H9 (cell line): ENCODE results near the gene CD79B. TPM values are rescaled to one million over a fixed set of nuclear protein-coding genes. Genes with fewer than 3 reads are reported as not detected.

ENCODE experiments used
- DNase-seq: peaks from one replicate; pipeline ENCODE4 v3.0.0-alpha.2; 2017
- H2AFZ ChIP-seq: one replicate; pipeline ENCODE4 v1.6.1; 2013; ENCODE audit warnings: mild to moderate bottlenecking, low read length, control low read depth, moderate library complexity
- H2AK5ac ChIP-seq: 2 replicates; pipeline ENCODE4 v1.6.1; 2013; ENCODE audit warnings: low read length, control low read depth, mixed read lengths; ENCODE audit not compliant: insufficient read length
- H2BK120ac ChIP-seq: one replicate; pipeline ENCODE4 v1.6.1; 2013; ENCODE audit warnings: low read depth, mild to moderate bottlenecking, low read length, control low read depth, inconsistent platforms; ENCODE audit not compliant: poor library complexity, severe bottlenecking
- H2BK12ac ChIP-seq: 2 replicates; pipeline ENCODE4 v1.6.1; 2013; ENCODE audit warnings: low read length, control low read depth, mixed read lengths, low read depth; ENCODE audit not compliant: insufficient read length
- H2BK15ac ChIP-seq: 2 replicates; pipeline ENCODE4 v1.6.1; 2013; ENCODE audit warnings: low read depth, low read length, control low read depth
- H2BK20ac ChIP-seq: one replicate; pipeline ENCODE4 v1.6.1; 2013; ENCODE audit warnings: low read depth, mild to moderate bottlenecking, low read length, control low read depth, inconsistent platforms; ENCODE audit not compliant: poor library complexity, severe bottlenecking
- H2BK5ac ChIP-seq: 2 replicates; pipeline ENCODE4 v1.6.1; 2013; ENCODE audit warnings: low read length, control low read depth, mixed read lengths; ENCODE audit not compliant: insufficient read length
- H3K14ac ChIP-seq: 2 replicates; pipeline ENCODE4 v1.6.1; 2013; ENCODE audit warnings: low read length, control low read depth; ENCODE audit not compliant: insufficient read depth
- H3K18ac ChIP-seq: 2 replicates; pipeline ENCODE4 v1.6.1; 2013; ENCODE audit warnings: low read depth, mild to moderate bottlenecking, mixed read lengths, low read length, control low read depth; ENCODE audit not compliant: insufficient read length
- H3K23ac ChIP-seq: 2 replicates; pipeline ENCODE4 v1.6.1; 2013; ENCODE audit warnings: low read length, control low read depth, mixed read lengths, low read depth; ENCODE audit not compliant: insufficient read length
- H3K23me2 ChIP-seq: 2 replicates; pipeline ENCODE4 v1.6.1; 2013; ENCODE audit warnings: low read depth, mild to moderate bottlenecking, mixed read lengths, low read length, control low read depth; ENCODE audit not compliant: insufficient read length, poor library complexity, severe bottlenecking
- H3K27ac ChIP-seq: 2 replicates; pipeline ENCODE4 v1.5.1; 2013; ENCODE audit warnings: low read length, control low read depth, mixed read lengths, low read depth; ENCODE audit not compliant: insufficient read length
- H3K27me3 ChIP-seq: 2 replicates; pipeline ENCODE4 v1.6.1; 2013; ENCODE audit warnings: low read length, control low read depth, inconsistent platforms; ENCODE audit not compliant: insufficient read depth
- H3K4ac ChIP-seq: 2 replicates; pipeline ENCODE4 v1.6.1; 2013; ENCODE audit warnings: low read depth, mild to moderate bottlenecking, control low read depth, inconsistent platforms, low read length, moderate library complexity
- H3K4me1 ChIP-seq: 2 replicates; pipeline ENCODE4 v1.6.1; 2013; ENCODE audit warnings: low read length, control low read depth, inconsistent platforms; ENCODE audit not compliant: insufficient read depth
- H3K4me2 ChIP-seq: 2 replicates; pipeline ENCODE4 v1.6.1; 2013; ENCODE audit warnings: low read length, control low read depth, mixed read lengths; ENCODE audit not compliant: insufficient read length, insufficient read depth
- H3K56ac ChIP-seq: 2 replicates; pipeline ENCODE4 v1.6.1; 2013; ENCODE audit warnings: low read depth, mild to moderate bottlenecking, mixed read lengths, low read length, control low read depth; ENCODE audit not compliant: insufficient read length
- H3K79me1 ChIP-seq: 2 replicates; pipeline ENCODE4 v1.6.1; 2013; ENCODE audit warnings: low read depth, mild to moderate bottlenecking, moderate library complexity, low read length, control low read depth, inconsistent platforms; ENCODE audit not compliant: insufficient read depth, poor library complexity, severe bottlenecking
- H3K79me2 ChIP-seq: 2 replicates; pipeline ENCODE4 v1.6.1; 2013; ENCODE audit warnings: low read length, control low read depth, inconsistent platforms; ENCODE audit not compliant: insufficient read depth
- H3K9ac ChIP-seq: 2 replicates; pipeline ENCODE4 v1.6.1; 2013; ENCODE audit warnings: low read length, control low read depth, mixed read lengths; ENCODE audit not compliant: insufficient read length; ENCODE audit errors: extremely low read depth
- H3K9me3 ChIP-seq: one replicate; pipeline ENCODE4 v1.6.1; 2013; ENCODE audit warnings: low read depth, low read length, inconsistent platforms; ENCODE audit not compliant: control insufficient read depth
- H3T11ph ChIP-seq: one replicate; pipeline ENCODE4 v1.6.1; 2013; ENCODE audit warnings: mild to moderate bottlenecking, low read length, control low read depth, inconsistent platforms
- H4K20me1 ChIP-seq: one replicate; pipeline ENCODE4 v1.6.1; 2013; ENCODE audit not compliant: control insufficient read depth, insufficient read length, insufficient read depth
- H4K5ac ChIP-seq: 2 replicates; pipeline ENCODE4 v1.6.1; 2013; ENCODE audit warnings: low read depth, mild to moderate bottlenecking, mixed read lengths, low read length, control low read depth; ENCODE audit not compliant: insufficient read length
- H4K8ac ChIP-seq: replicated peaks from 2 replicates; pipeline ENCODE4 v1.6.1; 2013; ENCODE audit warnings: low read length, control low read depth, mixed read lengths, low read depth; ENCODE audit not compliant: insufficient read length
- H4K91ac ChIP-seq: 2 replicates; pipeline ENCODE4 v1.6.1; 2013; ENCODE audit warnings: low read depth, mild to moderate bottlenecking, moderate library complexity, mixed read lengths, low read length, control low read depth; ENCODE audit not compliant: insufficient read length
- H3K27ac Mint-ChIP-seq, 3 experiments: 2 replicates in 2 of 3; 3 replicates in 1 of 3; pipeline ENCODE4 v1.8.0; 2020 to 2021; ENCODE audit warnings: mixed read lengths in 3 of 3, mild to moderate bottlenecking in 1 of 3, moderate library complexity in 1 of 3
- H3K27me3 Mint-ChIP-seq: 2 replicates; pipeline ENCODE4 v1.8.0; 2021; ENCODE audit warnings: low read depth, mild to moderate bottlenecking, moderate library complexity, mixed read lengths
- H3K36me3 Mint-ChIP-seq, 3 experiments: 2 replicates in 2 of 3; 3 replicates in 1 of 3; pipeline ENCODE4 v1.8.0; 2020 to 2021; ENCODE audit warnings: low read depth in 3 of 3, mixed read lengths in 3 of 3; ENCODE audit not compliant: insufficient read depth in 1 of 3
- H3K4me1 Mint-ChIP-seq, 2 experiments: 2 replicates each; pipeline ENCODE4 v1.8.0; 2020; ENCODE audit warnings: mixed read lengths in 2 of 2
- H3K4me3 Mint-ChIP-seq, 2 experiments: 2 replicates in 1 of 2; 3 replicates in 1 of 2; pipeline ENCODE4 v1.8.0; 2020 to 2021; ENCODE audit warnings: mild to moderate bottlenecking in 2 of 2, mixed read lengths in 2 of 2, moderate library complexity in 1 of 2
- H3K9me3 Mint-ChIP-seq, 2 experiments: 2 replicates in 1 of 2; 3 replicates in 1 of 2; pipeline ENCODE4 v1.8.0; 2020; ENCODE audit warnings: mild to moderate bottlenecking in 2 of 2, mixed read lengths in 2 of 2, moderate library complexity in 1 of 2
- CTCF ChIP-seq: fragments of 200-600 bp; sonication (generic); conservative IDR thresholded peaks from 3 replicates; pipeline ENCODE4 v1.8.0; 2021; ENCODE audit warnings: antibody characterized with exemption, mild to moderate bottlenecking
- WGBS: extraction: QIAGEN DNeasy Blood & Tissue Kit; methylation state at CpG from one replicate; pipeline ENCODE4 v1.1.7; 2013; ENCODE audit warnings: missing lambda C conversion rate, low lambda C conversion rate, mixed read lengths; ENCODE audit not compliant: insufficient read length; ENCODE audit errors: extremely low coverage; 5-methylcytosine and 5-hydroxymethylcytosine counted together
- total RNA-seq: library from RNA; stranded (reverse); gene quantifications from 2 replicates; pipeline ENCODE4 v1.2.1, GENCODE V29; 2021

CD79B gene
- total RNA-seq, 1 experiment from 2014 or later: 0.96 TPM

- Histone ChIP-seq H3T11ph (no peak overlapping the region), H3K9ac (no peak overlapping the region), H2AFZ (no peak overlapping the region), H2BK15ac (no peak overlapping the region), H3K4ac (no peak overlapping the region), H3K56ac (no peak overlapping the region), H3K79me1 (no peaks in the 10 kb centered on the region), H3K14ac (no peak overlapping the region), H4K20me1 (no peaks in the 10 kb centered on the region), H4K8ac (no peak overlapping the region), H2BK5ac (no peak overlapping the region), H2BK120ac (no peak overlapping the region), H4K91ac (no peak overlapping the region), H3K27ac (no peak overlapping the region), H3K27me3 (no peaks in the 10 kb centered on the region), H3K4me2 (no peak overlapping the region), H2BK20ac (no peak overlapping the region), H3K23me2 (no peaks in the 10 kb centered on the region), H3K4me1 (no peaks in the 10 kb centered on the region), H2BK12ac (no peak overlapping the region), H3K18ac (no peak overlapping the region), H3K79me2 (no peaks in the 10 kb centered on the region), H4K5ac (no peak overlapping the region), H3K23ac (no peak overlapping the region), H2AK5ac (no peak overlapping the region), H3K9me3 (no peaks in the 10 kb centered on the region)
- H3K36me3 Mint-ChIP-seq: peaks cover 2 to 8% (median 4%) of the 10 kb centered on the region in 3 experiments; a peak in 3 of 7 replicates
- no peaks in the 10 kb centered on the region for H3K27me3 Mint-ChIP-seq
- TF ChIP-seq CTCF: no peak
- no peaks in the 10 kb centered on the region; a peak in 1 of 4 replicates for H3K4me1 Mint-ChIP-seq
- H3K9me3 Mint-ChIP-seq: no peaks in the 10 kb centered on the region
- H3K4me3 Mint-ChIP-seq: no peak overlapping the region
- DNase-seq: no peak
- H3K27ac Mint-ChIP-seq: peak overlapping the region in 1 of 3 experiments; percentile 48; a peak in 1 of 7 replicates
- no CpG with 5 or more reads among the region's 11 CpGs for WGBS
Measured at GRCh38 chr17:63954402-63955063, 22.4 kb upstream of the CD79B start.
